K562 (cell line): Measurements from ENCODE around the gene MYL12A. TPM values are rescaled to one million over a fixed set of nuclear protein-coding genes. Genes with fewer than 3 reads are reported as not detected.

Experiments
- CEBPG ChIP-seq, 3 experiments: fragments of 200-800 bp in 1 of 3; sonication (Bioruptor generic) in 1 of 3; sonication (generic) in 1 of 3; formaldehyde crosslinking in 1 of 3; IDR thresholded peaks in 2 of 3; conservative IDR thresholded peaks in 1 of 3; 2 replicates each; pipeline versions ENCODE4 v1.6.1 to v1.8.0; 2016 to 2022; ENCODE audit warnings: missing compliant biosample characterization in 2 of 3, missing genetic modification characterization in 2 of 3, mild to moderate bottlenecking in 1 of 3, missing genetic modification reagents in 1 of 3
- CTCF ChIP-seq, 3 experiments: IDR thresholded peaks in 2 of 3; conservative IDR thresholded peaks in 1 of 3; 2 replicates each; pipeline ENCODE4 v1.5.1; 2011 to 2012; ENCODE audit warnings: low read length in 3 of 3, mild to moderate bottlenecking in 3 of 3, control low read depth in 2 of 3, improper control_type of control experiment in 1 of 3, inconsistent platforms in 1 of 3, low read depth in 1 of 3, mixed read lengths in 1 of 3, moderate library complexity in 1 of 3; ENCODE audit not compliant: insufficient read depth in 2 of 3
- ETV1 ChIP-seq: fragments of 450-650 bp; conservative IDR thresholded peaks from 2 replicates; pipeline ENCODE4 v1.6.1; 2016; ENCODE audit warnings: missing genetic modification characterization, control low read depth, low read depth, missing compliant biosample characterization
- FOXJ3 ChIP-seq: sonication (generic); formaldehyde crosslinking; IDR thresholded peaks from 2 replicates; pipeline ENCODE4 v1.4.0; 2020; ENCODE audit warnings: mild to moderate bottlenecking, missing genetic modification reagents
- MLLT1 ChIP-seq, 2 experiments: fragments of 450-650 bp; IDR thresholded peaks; 2 replicates each; pipeline ENCODE4 v1.6.1; 2016
- PPARD ChIP-seq: fragments of 250-450 bp; sonication (Bioruptor Pico); IDR thresholded peaks from 2 replicates; pipeline ENCODE4 v1.8.0; 2022; ENCODE audit warnings: inconsistent platforms, mild to moderate bottlenecking, moderate library complexity
- TCF3 ChIP-seq: sonication (generic); formaldehyde crosslinking; IDR thresholded peaks from 2 replicates; pipeline ENCODE4 v1.4.0; 2020; ENCODE audit warnings: mild to moderate bottlenecking, missing genetic modification reagents
- ZFP36 ChIP-seq: fragments of 150-350 bp; IDR thresholded peaks from 2 replicates; pipeline ENCODE4 v1.6.1; 2018; ENCODE audit warnings: low read length, low read depth; ENCODE audit not compliant: partially characterized antibody
- ZNF551 ChIP-seq: fragments of 250-450 bp; sonication (Bioruptor Pico); IDR thresholded peaks from 2 replicates; pipeline ENCODE4 v1.5.0; 2021; ENCODE audit warnings: mild to moderate bottlenecking, moderate library complexity
- polyA plus RNA-seq, 8 experiments: library from polyadenylated mRNA; depleted of rRNA in 4 of 8; stranded (reverse) in 5 of 8; unstranded in 3 of 8; fragments of >200 nt; fragmentation: Nextera tagmentation in 2 of 8; fragmentation: Illumina TruSeq in 1 of 8; extraction: Ambion mirVana in 2 of 8; extraction: Trizol in 1 of 8; gene quantifications; 2 replicates each; pipeline versions ENCODE4 v1.2.1 to v1.2.3, GENCODE V29; 2011 to 2014; ENCODE audit warnings: inconsistent platforms in 1 of 8, missing spikeins in 1 of 8
- total RNA-seq, 7 experiments: library from RNA; depleted of rRNA in 6 of 7; stranded (reverse); fragments of >200 nt in 6 of 7; fragmentation: Illumina TruSeq in 2 of 7; extraction: Trizol in 2 of 7; gene quantifications; 2 replicates each; pipeline versions ENCODE4 v1.2.1 to v1.2.3, GENCODE V29; 2011 to 2021; ENCODE audit warnings: low replicate concordance in 1 of 7

Gene MYL12A
- total and polyA plus RNA-seq, 9 of the 15 experiments (the other 6 are each of a cell fraction or from before 2014, with no cell fraction given) = 308 to 1,031 (median 559) TPM

- no peak for TF ChIP-seq PPARD (CRISPR knock-in tag)
- TF ChIP-seq CTCF (IDR thresholded peaks at IDR 0.05 in 2 of 3, conservative IDR thresholded peaks at IDR 0.05 in 1 of 3; ENCODE audit: insufficient read depth in 2 of 3, low read depth in 1 of 3, low read length in 3 of 3) = peak; percentile 51 to 91 (median 60); a peak in 5 of 6 replicates
- no peak for TF ChIP-seq ZNF551 (CRISPR knock-in tag)
- no peak for TF ChIP-seq FOXJ3 (CRISPR knock-in tag)
- no peak for TF ChIP-seq ZFP36
- no peak for TF ChIP-seq MLLT1 (IDR thresholded peaks at IDR 0.05)
- TF ChIP-seq TCF3 (CRISPR knock-in tag) = no peak
- no peak for TF ChIP-seq CEBPG (CRISPR knock-in tag; IDR thresholded peaks at IDR 0.05)
- TF ChIP-seq CEBPG (tag; conservative IDR thresholded peaks at IDR 0.05 in 1 of 2, IDR thresholded peaks at IDR 0.05 in 1 of 2) = no peak
- no peak for TF ChIP-seq ETV1 (tag)
Measured at GRCh38 chr18:3281456-3282400, 34.1 kb downstream of the MYL12A start (continued).
